HEK293 (cell line): Measurements from ENCODE around the gene ING5.
A peak's percentile ranks its signal among the peaks of the same experiment; 100 is the strongest.

Experiments
- CTCF ChIA-PET: fragments of 350-600 bp; formaldehyde crosslinking; extraction: SDS; loops from one replicate; lab custom pipeline; 2021; ENCODE audit warnings: antibody characterized with exemption; lab: Yijun Ruan, JAX
- POLR2A ChIA-PET: fragments of 300-600 bp; formaldehyde crosslinking; extraction: SDS; loops from one replicate; lab custom pipeline; 2020; ENCODE audit warnings: antibody characterized with exemption, inconsistent platforms; lab: Yijun Ruan, JAX
- H3K27ac ChIP-seq: fragments of 200-500 bp; sonication (Bioruptor generic); 2 replicates; pipeline ENCODE4 v1.5.1; 2014; ENCODE audit warnings: low read depth, low read length, control low read depth, inconsistent platforms; ENCODE audit errors: extremely low read depth
- H3K36me3 ChIP-seq, 2 experiments: fragments of 200-500 bp in 1 of 2; sonication (Bioruptor generic) in 1 of 2; 1 replicate in 1 of 2; 2 replicates in 1 of 2; pipeline ENCODE4 v1.5.1; 2014 to 2017; ENCODE audit warnings: inconsistent platforms in 2 of 2, low read length in 2 of 2; ENCODE audit not compliant: control insufficient read depth in 2 of 2, insufficient read depth in 1 of 2
- H3K4me1 ChIP-seq: fragments of 200-500 bp; sonication (Bioruptor generic); 2 replicates; pipeline ENCODE4 v1.5.1; 2014; ENCODE audit warnings: mild to moderate bottlenecking, low read length, inconsistent platforms; ENCODE audit not compliant: control insufficient read depth, insufficient read depth
- H3K4me3 ChIP-seq: 2 replicates; pipeline ENCODE4 v1.5.1; 2011; ENCODE audit warnings: low read depth, mild to moderate bottlenecking, control low read depth, low read length, moderate library complexity
- H3K9me3 ChIP-seq: fragments of 200-500 bp; sonication (Bioruptor generic); 2 replicates; pipeline ENCODE4 v1.5.1; 2014; ENCODE audit warnings: low read depth, low read length, inconsistent platforms; ENCODE audit not compliant: control insufficient read depth, insufficient read depth
- GLI4 ChIP-seq: fragments of 450-650 bp; formaldehyde crosslinking; IDR thresholded peaks from 2 replicates; pipeline ENCODE4 v1.5.1; 2016; ENCODE audit warnings: missing biosample characterization, missing genetic modification characterization
- GLIS2 ChIP-seq: fragments of 450-650 bp; formaldehyde crosslinking; IDR thresholded peaks from 2 replicates; pipeline ENCODE4 v1.5.1; 2016; ENCODE audit warnings: missing biosample characterization, missing genetic modification characterization
- KLF1 ChIP-seq: fragments of 450-650 bp; formaldehyde crosslinking; IDR thresholded peaks from 2 replicates; pipeline ENCODE4 v1.5.1; 2016; ENCODE audit warnings: missing biosample characterization, missing genetic modification characterization
- PRDM1 ChIP-seq: fragments of 450-650 bp; formaldehyde crosslinking; IDR thresholded peaks from 2 replicates; pipeline ENCODE4; 2016; ENCODE audit warnings: missing biosample characterization, missing genetic modification characterization
- WT1 ChIP-seq: fragments of 450-650 bp; formaldehyde crosslinking; IDR thresholded peaks from 2 replicates; pipeline ENCODE4 v1.5.1; 2016; ENCODE audit warnings: missing biosample characterization, missing genetic modification characterization
- ZNF10 ChIP-seq: fragments of 450-650 bp; formaldehyde crosslinking; IDR thresholded peaks from 2 replicates; pipeline ENCODE4 v1.5.1; 2017; ENCODE audit warnings: missing biosample characterization, missing genetic modification characterization
- ZNF114 ChIP-seq: fragments of 450-650 bp; formaldehyde crosslinking; IDR thresholded peaks from 2 replicates; pipeline ENCODE4 v1.5.0; 2017; ENCODE audit warnings: missing biosample characterization, missing genetic modification characterization
- ZNF239 ChIP-seq: fragments of 450-650 bp; formaldehyde crosslinking; IDR thresholded peaks from 2 replicates; pipeline ENCODE4 v1.5.1; 2016; ENCODE audit warnings: missing biosample characterization, missing genetic modification characterization
- ZNF248 ChIP-seq: fragments of 450-650 bp; formaldehyde crosslinking; IDR thresholded peaks from 2 replicates; pipeline ENCODE4 v1.5.1; 2017; ENCODE audit warnings: missing biosample characterization, missing genetic modification characterization
- ZNF341 ChIP-seq: fragments of 450-650 bp; formaldehyde crosslinking; IDR thresholded peaks from 2 replicates; pipeline ENCODE4; 2016; ENCODE audit warnings: low read depth, missing biosample characterization, missing genetic modification characterization
- ZNF37A ChIP-seq: fragments of 450-650 bp; IDR thresholded peaks from 2 replicates; pipeline ENCODE4 v1.5.1; 2018; ENCODE audit warnings: missing biosample characterization, missing genetic modification characterization
- ZNF433 ChIP-seq: fragments of 450-650 bp; formaldehyde crosslinking; IDR thresholded peaks from 2 replicates; pipeline ENCODE4 v1.5.1; 2016; ENCODE audit warnings: missing biosample characterization, missing genetic modification characterization, low read depth
- ZNF518A ChIP-seq: fragments of 450-650 bp; formaldehyde crosslinking; conservative IDR thresholded peaks from 2 replicates; pipeline ENCODE4 v1.5.1; 2016; ENCODE audit warnings: low read depth, missing biosample characterization, missing genetic modification characterization
- ZNF558 ChIP-seq: fragments of 450-650 bp; formaldehyde crosslinking; IDR thresholded peaks from 2 replicates; pipeline ENCODE4 v1.5.1; 2016; ENCODE audit warnings: missing biosample characterization, missing genetic modification characterization
- ZNF596 ChIP-seq: fragments of 450-650 bp; IDR thresholded peaks from 2 replicates; pipeline ENCODE4 v1.5.0; 2018; ENCODE audit warnings: missing biosample characterization, mild to moderate bottlenecking, missing genetic modification characterization, moderate library complexity
- ZNF600 ChIP-seq: fragments of 450-650 bp; formaldehyde crosslinking; IDR thresholded peaks from 2 replicates; pipeline ENCODE4 v1.5.1; 2016; ENCODE audit warnings: missing biosample characterization, missing genetic modification characterization
- ZNF623 ChIP-seq: fragments of 450-650 bp; formaldehyde crosslinking; IDR thresholded peaks from 2 replicates; pipeline ENCODE4 v1.5.1; 2016; ENCODE audit warnings: missing biosample characterization, missing genetic modification characterization
- ZNF660 ChIP-seq: fragments of 450-650 bp; IDR thresholded peaks from 2 replicates; pipeline ENCODE4 v1.5.1; 2018; ENCODE audit warnings: missing biosample characterization, mild to moderate bottlenecking, missing genetic modification characterization
- ZNF677 ChIP-seq: fragments of 450-650 bp; IDR thresholded peaks from 2 replicates; pipeline ENCODE4 v1.5.0; 2018; ENCODE audit warnings: missing biosample characterization, mild to moderate bottlenecking, missing genetic modification characterization, moderate library complexity
- TF ChIP-seq, protein P1 (sequence below): fragments of 450-650 bp; formaldehyde crosslinking; IDR thresholded peaks from 2 replicates; pipeline ENCODE4 v1.5.1; 2016; ENCODE audit warnings: missing biosample characterization, missing genetic modification characterization

Gene ING5

DNA sequence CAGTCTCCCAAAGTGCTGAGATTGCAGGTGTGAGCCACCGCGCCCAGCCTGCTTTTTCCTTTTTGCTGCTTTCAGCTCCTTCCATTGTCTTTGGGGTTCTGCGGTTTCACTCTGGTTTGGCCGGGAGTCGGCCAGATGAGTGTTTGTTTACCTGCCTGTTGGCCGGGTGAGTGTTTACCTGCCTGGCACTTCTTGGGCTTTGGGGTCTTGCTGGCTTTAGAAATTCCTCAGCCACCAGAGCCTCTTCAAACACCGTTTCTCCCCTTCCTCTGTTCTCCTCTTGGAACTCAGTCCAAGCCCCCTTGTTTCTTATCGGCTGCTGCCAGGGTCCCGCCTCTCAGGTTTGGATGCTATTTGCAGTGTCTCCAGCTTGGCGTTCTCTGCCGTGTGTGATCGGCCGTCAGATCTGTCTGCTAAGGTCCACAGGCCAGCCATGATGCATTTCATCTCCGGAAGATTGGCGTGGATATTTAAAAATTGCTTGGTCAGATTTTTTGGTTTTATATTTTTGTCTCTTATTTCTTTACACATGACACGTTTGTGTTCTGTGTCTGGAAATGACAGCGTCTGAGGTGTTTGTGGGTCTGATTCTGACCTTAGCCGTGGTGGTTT is 60.6 kb downstream of the ING5 start:
- no peaks in the 10 kb centered on the region for H3K9me3 ChIP-seq
- H3K27ac ChIP-seq: no peak overlapping the region
- CTCF ChIA-PET: no interaction called here
- H3K36me3 ChIP-seq: peaks cover 0 to 15% of the 10 kb centered on the region in 2 experiments; a peak in 2 of 3 replicates
- TF ChIP-seq ZNF433 (tag by site-specific recombination): no peak
- no peak for TF ChIP-seq PRDM1 (tag by site-specific recombination)
- no peak for TF ChIP-seq ZNF248 (tag by site-specific recombination)
- no peak for TF ChIP-seq GLIS2 (tag by site-specific recombination)
- TF ChIP-seq ZNF37A: no peak
- no peak for TF ChIP-seq ZNF341
- TF ChIP-seq ZNF114 (tag by site-specific recombination): no peak
- no peak for TF ChIP-seq ZNF677 (tag by site-specific recombination)
- no peak for TF ChIP-seq ZNF623 (tag by site-specific recombination)
- TF ChIP-seq ZNF239 (tag by site-specific recombination): no peak
- TF ChIP-seq, protein P1, sequence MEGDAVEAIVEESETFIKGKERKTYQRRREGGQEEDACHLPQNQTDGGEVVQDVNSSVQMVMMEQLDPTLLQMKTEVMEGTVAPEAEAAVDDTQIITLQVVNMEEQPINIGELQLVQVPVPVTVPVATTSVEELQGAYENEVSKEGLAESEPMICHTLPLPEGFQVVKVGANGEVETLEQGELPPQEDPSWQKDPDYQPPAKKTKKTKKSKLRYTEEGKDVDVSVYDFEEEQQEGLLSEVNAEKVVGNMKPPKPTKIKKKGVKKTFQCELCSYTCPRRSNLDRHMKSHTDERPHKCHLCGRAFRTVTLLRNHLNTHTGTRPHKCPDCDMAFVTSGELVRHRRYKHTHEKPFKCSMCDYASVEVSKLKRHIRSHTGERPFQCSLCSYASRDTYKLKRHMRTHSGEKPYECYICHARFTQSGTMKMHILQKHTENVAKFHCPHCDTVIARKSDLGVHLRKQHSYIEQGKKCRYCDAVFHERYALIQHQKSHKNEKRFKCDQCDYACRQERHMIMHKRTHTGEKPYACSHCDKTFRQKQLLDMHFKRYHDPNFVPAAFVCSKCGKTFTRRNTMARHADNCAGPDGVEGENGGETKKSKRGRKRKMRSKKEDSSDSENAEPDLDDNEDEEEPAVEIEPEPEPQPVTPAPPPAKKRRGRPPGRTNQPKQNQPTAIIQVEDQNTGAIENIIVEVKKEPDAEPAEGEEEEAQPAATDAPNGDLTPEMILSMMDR (tag by site-specific recombination): no peak
- no peak for TF ChIP-seq ZNF596 (tag by site-specific recombination)
- TF ChIP-seq ZNF10 (tag by site-specific recombination): no peak
- TF ChIP-seq ZNF518A: no peak
- TF ChIP-seq WT1: no peak
- no peak for TF ChIP-seq GLI4
- no peak for TF ChIP-seq ZNF600
- POLR2A ChIA-PET: interaction anchor here (1.4 kb wide), 1 partner anchor 13 kb away, joined by 3 read pairs; no protein-coding TSS in a partner anchor
- H3K4me3 ChIP-seq: no peak overlapping the region
- peaks cover 2% of the 10 kb centered on the region; the same call in 1 of the 2 replicates for H3K4me1 ChIP-seq

- Histone ChIP-seq H3K27ac (no peak overlapping the region), H3K4me3 (no peak overlapping the region), H3K4me1 (peaks cover 2% of the 10 kb centered on the region; the same call in 1 of the 2 replicates), H3K36me3 (peaks cover 0 to 14% of the 10 kb centered on the region in 2 experiments; a peak in 2 of 3 replicates), H3K9me3 (no peaks in the 10 kb centered on the region)
- no peak for TF ChIP-seq ZNF660 (tag by site-specific recombination)
- TF ChIP-seq ZNF558 (tag by site-specific recombination): no peak
- peak; percentile 67 for TF ChIP-seq KLF1
- CTCF ChIA-PET: no interaction called here
- POLR2A ChIA-PET: no interaction called here
Measured at GRCh38 chr2:241762933-241763369, 61.1 kb downstream of the ING5 start.
